ENCODE results near the gene CIAO2A. TPM values are rescaled to one million over a fixed set of nuclear protein-coding genes. Genes with fewer than 3 reads are reported as not detected.

CIAO2A gene, protein sequence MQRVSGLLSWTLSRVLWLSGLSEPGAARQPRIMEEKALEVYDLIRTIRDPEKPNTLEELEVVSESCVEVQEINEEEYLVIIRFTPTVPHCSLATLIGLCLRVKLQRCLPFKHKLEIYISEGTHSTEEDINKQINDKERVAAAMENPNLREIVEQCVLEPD
- total RNA-seq, result 100 to 1,000 TPM in 1 of 2 donors, 10 to 100 TPM in 1; 47.2 to 133 TPM

DNA sequence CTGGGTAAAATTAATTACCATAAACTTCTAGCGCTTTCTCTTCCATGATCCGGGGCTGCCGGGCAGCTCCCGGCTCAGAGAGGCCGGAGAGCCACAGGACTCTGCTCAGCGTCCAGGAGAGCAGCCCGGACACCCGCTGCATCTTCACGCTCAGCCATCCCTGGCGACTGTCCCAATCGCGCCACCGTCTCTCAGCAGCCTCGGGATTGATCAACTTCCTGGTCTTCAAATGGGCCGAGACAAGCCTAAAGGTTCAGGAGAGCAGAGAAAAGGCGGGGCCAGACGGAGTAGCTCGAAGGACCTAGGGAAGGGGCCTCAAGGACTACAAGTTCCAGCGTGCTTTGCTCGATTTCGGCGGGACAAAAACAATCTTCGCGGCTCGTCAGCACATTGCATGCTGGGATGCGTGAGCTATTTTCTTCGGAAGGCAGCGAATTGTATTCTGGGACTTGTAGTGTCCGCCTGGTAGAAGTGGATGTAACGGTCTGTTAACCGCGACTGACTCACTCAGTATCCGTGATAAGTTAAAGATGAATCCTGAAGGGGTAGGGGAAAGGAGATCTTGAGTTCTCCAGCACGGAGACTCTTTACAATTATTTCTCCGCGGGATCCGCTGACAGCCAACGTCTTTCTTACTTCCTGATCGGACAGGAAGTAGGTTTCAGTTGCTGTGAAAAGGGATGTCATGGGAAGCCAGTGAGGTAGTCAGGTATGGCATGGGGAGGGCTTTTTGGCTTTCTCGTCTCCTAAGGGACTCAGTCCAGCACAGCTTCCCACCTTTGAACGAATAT, at the start of gene CIAO2A:
Gene CIAO2A, minus strand, starts transcription at position 212 of the 791 bp plus-strand sequence. Its CDS starts 70 bp downstream, at position 142.
- Histone ChIP-seq H3K4me1 (replicated peaks) (peaks cover 4% of the 10 kb centered on the region), H3K27ac (peak within 1 kb of the TSS; percentile 87 to 90), H3K9me3 (no peaks in the 10 kb centered on the region), H3K27me3 (replicated peaks; ENCODE audit: insufficient read depth) (no peaks in the 10 kb centered on the region), H3K4me3 (peak within 1 kb of the TSS; percentile 59 to 61), H3K36me3 (no peaks in the 10 kb centered on the region)
- under 1% methylated on average over 41 of the region's 41 CpGs for WGBS
- intact Hi-C loops (cut with DNase I), result no loop called here
- TF ChIP-seq POLR2AphosphoS5 (IDR thresholded peaks at IDR 0.05), result peak; percentile 99
- peak; percentile 69 for TF ChIP-seq POLR2A (IDR thresholded peaks at IDR 0.05)
- TF ChIP-seq, protein P1, sequence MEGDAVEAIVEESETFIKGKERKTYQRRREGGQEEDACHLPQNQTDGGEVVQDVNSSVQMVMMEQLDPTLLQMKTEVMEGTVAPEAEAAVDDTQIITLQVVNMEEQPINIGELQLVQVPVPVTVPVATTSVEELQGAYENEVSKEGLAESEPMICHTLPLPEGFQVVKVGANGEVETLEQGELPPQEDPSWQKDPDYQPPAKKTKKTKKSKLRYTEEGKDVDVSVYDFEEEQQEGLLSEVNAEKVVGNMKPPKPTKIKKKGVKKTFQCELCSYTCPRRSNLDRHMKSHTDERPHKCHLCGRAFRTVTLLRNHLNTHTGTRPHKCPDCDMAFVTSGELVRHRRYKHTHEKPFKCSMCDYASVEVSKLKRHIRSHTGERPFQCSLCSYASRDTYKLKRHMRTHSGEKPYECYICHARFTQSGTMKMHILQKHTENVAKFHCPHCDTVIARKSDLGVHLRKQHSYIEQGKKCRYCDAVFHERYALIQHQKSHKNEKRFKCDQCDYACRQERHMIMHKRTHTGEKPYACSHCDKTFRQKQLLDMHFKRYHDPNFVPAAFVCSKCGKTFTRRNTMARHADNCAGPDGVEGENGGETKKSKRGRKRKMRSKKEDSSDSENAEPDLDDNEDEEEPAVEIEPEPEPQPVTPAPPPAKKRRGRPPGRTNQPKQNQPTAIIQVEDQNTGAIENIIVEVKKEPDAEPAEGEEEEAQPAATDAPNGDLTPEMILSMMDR (IDR thresholded peaks at IDR 0.05), result peak in 1 of 4 experiments; percentile 12
- DNase-seq (ENCODE audit: low spot score), result peak; percentile 97

DNA sequence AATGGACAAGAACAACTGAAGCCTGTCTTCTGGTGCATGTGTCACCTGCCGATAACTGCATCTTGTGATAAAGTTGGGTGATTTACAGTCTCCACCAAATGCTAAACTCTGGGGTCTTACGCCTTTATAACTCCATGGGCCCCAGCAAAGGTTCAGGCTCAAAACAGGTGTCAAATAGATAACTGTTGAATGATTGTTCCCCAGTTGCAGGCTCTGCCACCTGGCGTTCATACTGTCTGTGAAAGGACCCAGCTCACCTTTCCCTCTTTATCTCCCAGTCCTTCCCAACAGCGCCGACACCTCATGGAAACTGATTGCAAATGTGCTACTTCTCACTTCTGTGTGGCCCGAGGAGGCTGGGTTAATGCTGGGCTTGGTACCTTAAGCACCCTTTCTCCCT, 49.6 kb upstream of the CIAO2A start:
- TF ChIP-seq, protein P1 (IDR thresholded peaks at IDR 0.05), result no peak
- WGBS, result 85% methylated on average over 6 of the region's 6 CpGs
- H3K36me3 ChIP-seq, result no peaks in the 10 kb centered on the region

DNA sequence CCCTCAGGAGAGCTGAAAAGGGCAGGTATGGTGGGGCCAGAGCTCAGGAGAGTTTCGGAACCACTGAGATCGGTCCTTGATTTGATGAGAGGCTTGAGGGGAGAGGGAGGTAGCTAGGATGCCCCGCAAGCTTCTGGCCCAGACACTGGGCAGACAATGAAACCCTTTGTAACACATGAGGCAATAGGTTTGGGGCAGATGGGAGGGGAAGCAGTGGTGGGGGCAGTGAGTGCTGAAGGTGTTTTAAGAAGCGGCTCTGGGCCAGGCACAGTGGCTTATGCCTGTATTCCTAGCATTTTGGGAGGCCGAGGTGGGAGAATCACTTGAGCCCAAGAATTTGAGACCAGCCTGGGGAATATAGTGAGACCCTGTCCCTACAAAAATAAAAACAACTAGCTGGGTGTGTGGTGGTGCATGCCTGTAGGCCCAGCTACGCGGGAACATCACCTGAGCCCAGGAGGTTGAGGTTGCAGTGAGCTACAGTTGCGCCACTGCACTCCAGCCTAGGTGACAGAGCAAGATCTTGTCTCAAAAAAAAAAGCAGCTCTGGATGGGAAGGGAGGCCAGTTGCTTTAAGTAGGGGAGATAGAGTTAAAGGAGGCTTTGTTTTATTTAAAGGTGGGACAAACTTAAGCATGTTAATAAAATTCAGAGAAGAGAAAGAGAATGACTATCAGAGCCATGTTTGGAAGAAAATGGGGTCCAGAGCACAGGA, 48.3 kb upstream of the CIAO2A start:
- TF ChIP-seq, protein P1 (IDR thresholded peaks at IDR 0.05), result no peak
- intact Hi-C loops (cut with DNase I), result no loop called here
- H3K36me3 ChIP-seq, result peaks cover 0 to 6% of the 10 kb centered on the region in 2 donors

More for the DNA sequence above, 49.6 kb upstream of the CIAO2A start:
- no peaks in the 10 kb centered on the region for H3K4me1 ChIP-seq (replicated peaks)
- no peaks in the 10 kb centered on the region for H3K27me3 ChIP-seq (replicated peaks; ENCODE audit: insufficient read depth)
- no peak overlapping the region for H3K4me3 ChIP-seq
- no peak for DNase-seq (ENCODE audit: low spot score)
- H3K9me3 ChIP-seq, result no peaks in the 10 kb centered on the region
- intact Hi-C loops (cut with DNase I), result no loop called here
- H3K27ac ChIP-seq, result no peak overlapping the region

DNA sequence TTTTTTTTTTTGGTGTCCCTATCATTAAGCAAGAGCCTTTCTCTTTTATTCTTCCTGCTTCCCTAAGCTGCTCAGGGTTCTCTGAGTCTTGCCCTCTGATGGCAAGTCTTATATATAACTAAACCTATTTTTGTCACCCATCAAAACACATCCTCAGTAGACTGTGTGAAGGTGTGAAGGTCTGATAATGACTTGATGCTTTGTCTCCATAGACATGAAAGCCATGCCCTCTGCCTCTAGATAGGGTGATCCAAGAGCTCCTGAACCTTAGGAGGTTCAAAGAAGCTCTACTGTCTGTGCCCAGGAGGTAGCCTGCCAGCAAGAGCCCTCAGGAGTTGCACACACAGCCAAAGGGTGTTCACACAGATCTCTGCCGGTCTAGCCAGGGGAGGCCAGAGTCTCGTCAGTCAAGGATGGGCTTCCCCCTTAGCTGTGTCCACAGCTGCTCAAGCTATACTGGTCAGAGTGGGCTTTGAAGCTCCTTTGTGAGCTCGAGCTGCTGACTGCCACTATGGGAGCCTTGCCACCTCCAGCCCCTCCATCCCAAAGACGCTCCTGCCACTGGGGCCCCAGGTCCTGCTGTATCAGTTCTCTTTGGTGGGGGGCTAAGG, 44.8 kb upstream of the CIAO2A start:
- no peak for DNase-seq (ENCODE audit: low spot score)
- H3K27me3 ChIP-seq (replicated peaks; ENCODE audit: insufficient read depth), result no peaks in the 10 kb centered on the region
- H3K27ac ChIP-seq, result no peak overlapping the region
- no peaks in the 10 kb centered on the region for H3K9me3 ChIP-seq
- intact Hi-C loops (cut with DNase I), result no loop called here
- TF ChIP-seq POLR2AphosphoS5 (IDR thresholded peaks at IDR 0.05), result no peak
- TF ChIP-seq POLR2A (IDR thresholded peaks at IDR 0.05), result no peak
- TF ChIP-seq, protein P1 (IDR thresholded peaks at IDR 0.05), result no peak
- no peak overlapping the region for H3K4me3 ChIP-seq
- WGBS, result 88% methylated on average over 4 of the region's 4 CpGs
- H3K36me3 ChIP-seq, result peaks cover 10 to 17% of the 10 kb centered on the region in 2 donors
- no peaks in the 10 kb centered on the region for H3K4me1 ChIP-seq (replicated peaks)

More for the DNA sequence above, 48.3 kb upstream of the CIAO2A start:
- H3K27ac ChIP-seq, result no peak overlapping the region
- WGBS, result 80% methylated on average over 8 of the region's 8 CpGs
- H3K4me1 ChIP-seq (replicated peaks), result no peaks in the 10 kb centered on the region
- no peak for DNase-seq (ENCODE audit: low spot score)
- H3K9me3 ChIP-seq, result no peaks in the 10 kb centered on the region
- no peaks in the 10 kb centered on the region for H3K27me3 ChIP-seq (replicated peaks; ENCODE audit: insufficient read depth)
- no peak overlapping the region for H3K4me3 ChIP-seq
